Suprapubic skin (tissue), 4 donors: ENCODE results near the gene MTA1. TPM values are rescaled to one million over a fixed set of nuclear protein-coding genes. Genes with fewer than 3 reads are reported as not detected.

Experiments
- DNase-seq, 2 donors: peaks; one replicate each; pipeline ENCODE4 v3.0.0-alpha.2; 2019; ENCODE audit warnings: low spot score in 2 of 2
- H3K27ac ChIP-seq: fragments of 200-600 bp; sonication (generic); one replicate; pipeline ENCODE4 v1.5.1; 2019
- H3K27me3 ChIP-seq: fragments of 200-600 bp; sonication (generic); one replicate; pipeline ENCODE4 v1.5.1; 2019
- H3K36me3 ChIP-seq: fragments of 200-600 bp; sonication (generic); one replicate; pipeline ENCODE4 v1.5.1; 2019
- H3K4me1 ChIP-seq: fragments of 200-600 bp; sonication (generic); one replicate; pipeline ENCODE4 v1.5.1; 2019
- H3K4me3 ChIP-seq: fragments of 200-600 bp; sonication (generic); one replicate; pipeline ENCODE4 v1.5.1; 2019; ENCODE audit warnings: mild to moderate bottlenecking
- H3K9me3 ChIP-seq: fragments of 200-600 bp; sonication (generic); one replicate; pipeline ENCODE4 v1.5.1; 2019
- EP300 ChIP-seq: sonication (generic); formaldehyde crosslinking; IDR thresholded peaks from one replicate; pipeline ENCODE4 v1.6.1; 2017; ENCODE audit warnings: antibody characterized with exemption
- POLR2A ChIP-seq, 2 donors: fragments of 450-650 bp; IDR thresholded peaks; one replicate each; pipeline ENCODE4 v1.6.1; 2017; ENCODE audit warnings: antibody characterized with exemption in 2 of 2, mild to moderate bottlenecking in 2 of 2, moderate library complexity in 2 of 2
- POLR2AphosphoS5 ChIP-seq, 3 donors: sonication (generic); formaldehyde crosslinking; IDR thresholded peaks; one replicate each; pipeline ENCODE4 v1.6.1; 2017; ENCODE audit warnings: antibody characterized with exemption in 3 of 3
- WGBS: methylation state at CpG from one replicate; pipeline ENCODE4 v1.1.5; 2018; 5-methylcytosine and 5-hydroxymethylcytosine counted together
- total RNA-seq, 4 donors: library from RNA; depleted of rRNA; stranded (reverse); fragments of >200 nt; gene quantifications; one replicate each; pipeline ENCODE4 v1.1.0, GENCODE V29; 2016
- TF ChIP-seq, protein P1 (sequence below), 2 donors: fragments of 200-600 bp in 1 of 2; fragments of 450-650 bp in 1 of 2; sonication (generic) in 1 of 2; IDR thresholded peaks; one replicate each; pipeline ENCODE4 v1.5.1; 2016 to 2019; ENCODE audit warnings: antibody characterized with exemption in 2 of 2, mild to moderate bottlenecking in 1 of 2, moderate library complexity in 1 of 2

The MTA1 gene
- total RNA-seq, 4 donors from 2014 or later, result 38.1 to 107 (median 59.5) TPM

GRCh38 chr14:105519946-105520698 lies 100.5 kb downstream of the MTA1 start:
- Histone ChIP-seq H3K9me3 (no peaks in the 10 kb centered on the region), H3K27ac (no peak overlapping the region), H3K27me3 (peaks cover 6% of the 10 kb centered on the region), H3K4me1 (no peaks in the 10 kb centered on the region), H3K36me3 (no peaks in the 10 kb centered on the region), H3K4me3 (no peak overlapping the region)
- TF ChIP-seq, protein P1, sequence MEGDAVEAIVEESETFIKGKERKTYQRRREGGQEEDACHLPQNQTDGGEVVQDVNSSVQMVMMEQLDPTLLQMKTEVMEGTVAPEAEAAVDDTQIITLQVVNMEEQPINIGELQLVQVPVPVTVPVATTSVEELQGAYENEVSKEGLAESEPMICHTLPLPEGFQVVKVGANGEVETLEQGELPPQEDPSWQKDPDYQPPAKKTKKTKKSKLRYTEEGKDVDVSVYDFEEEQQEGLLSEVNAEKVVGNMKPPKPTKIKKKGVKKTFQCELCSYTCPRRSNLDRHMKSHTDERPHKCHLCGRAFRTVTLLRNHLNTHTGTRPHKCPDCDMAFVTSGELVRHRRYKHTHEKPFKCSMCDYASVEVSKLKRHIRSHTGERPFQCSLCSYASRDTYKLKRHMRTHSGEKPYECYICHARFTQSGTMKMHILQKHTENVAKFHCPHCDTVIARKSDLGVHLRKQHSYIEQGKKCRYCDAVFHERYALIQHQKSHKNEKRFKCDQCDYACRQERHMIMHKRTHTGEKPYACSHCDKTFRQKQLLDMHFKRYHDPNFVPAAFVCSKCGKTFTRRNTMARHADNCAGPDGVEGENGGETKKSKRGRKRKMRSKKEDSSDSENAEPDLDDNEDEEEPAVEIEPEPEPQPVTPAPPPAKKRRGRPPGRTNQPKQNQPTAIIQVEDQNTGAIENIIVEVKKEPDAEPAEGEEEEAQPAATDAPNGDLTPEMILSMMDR (IDR thresholded peaks at IDR 0.05), result no peak
- TF ChIP-seq EP300 (no peak), POLR2A (IDR thresholded peaks at IDR 0.05) (no peak), POLR2AphosphoS5 (IDR thresholded peaks at IDR 0.05) (no peak)
- DNase-seq, result peak in 1 of 2 donors; percentile 11
- WGBS, result 67% methylated on average over 14 of the region's 14 CpGs

Other genes with a start within 250 kb of the MTA1 start
- 10 to 100 TPM; 14.6 to 22.2 (median 19.8) TPM for gene NUDT14, start 238.5 kb upstream of the MTA1 start, total RNA-seq
- 10 to 100 TPM; 38.9 to 63.7 (median 58.6) TPM for gene BTBD6, start 171.3 kb upstream of the MTA1 start, total RNA-seq
- 100 to 1,000 TPM in 1 of 4 donors, 10 to 100 TPM in 3; 37.9 to 102 (median 52.5) TPM for gene BRF1, start 118.8 kb upstream of the MTA1 start, total RNA-seq
- gene PACS2, start 105.1 kb upstream of the MTA1 start, total RNA-seq, result 100 to 1,000 TPM in 1 of 4 donors, 10 to 100 TPM in 3; 41.9 to 100 (median 66.6) TPM
- gene TEX22, start 21.3 kb upstream of the MTA1 start, total RNA-seq, result under 1 TPM in 1 of 4 donors, not detected in 3; 0.80 TPM
- 100 to 1,000 TPM in 2 of 4 donors, 10 to 100 TPM in 2; 70.7 to 140 (median 104) TPM for gene CRIP2, start 55.0 kb downstream of the MTA1 start, total RNA-seq
- gene CRIP1, start 67.1 kb downstream of the MTA1 start, total RNA-seq, result 100 to 1,000 TPM in 1 of 4 donors, 10 to 100 TPM in 3; 28.6 to 140 (median 76.2) TPM
- 10 to 100 TPM; 11.4 to 41.0 (median 14.0) TPM for gene TEDC1, start 71.4 kb downstream of the MTA1 start, total RNA-seq
- 1 to 10 TPM; 1.7 to 4.2 (median 2.7) TPM for gene TMEM121, start 106.8 kb downstream of the MTA1 start, total RNA-seq